K562 (cell line): ENCODE data around the gene DSEL. TPM values are rescaled to one million over a fixed set of nuclear protein-coding genes. Genes with fewer than 3 reads are reported as not detected.
A peak's percentile ranks its signal among the peaks of the same experiment; 100 is the strongest.

Experiments
- ATAC-seq: fragments of 200-7000 bp; cut with Tn5 transposase; 3 replicates; pipeline ENCODE4 v1.9.1; 2020; ENCODE audit warnings: moderate library complexity
- BruUV-seq: library from RNA; stranded (reverse); fragments of 400-500 nt; replicated peaks from 2 replicates; lab custom pipeline; 2021; lab: Mats Ljungman, UMichigan
- CTCF ChIA-PET: fragments of 300-600 bp; formaldehyde crosslinking; extraction: SDS; loops from one replicate; lab custom pipeline; 2021; ENCODE audit warnings: low intra/inter-chr PET ratio; lab: Yijun Ruan, JAX
- POLR2A ChIA-PET: fragments of 300-600, 350-650 bp; sonication (Branson Sonifier 250); formaldehyde crosslinking; extraction: SDS; loops from one replicate; lab custom pipeline; 2021; ENCODE audit warnings: antibody characterized with exemption, inconsistent platforms; lab: Yijun Ruan, JAX
- DNase-seq, 4 experiments: peaks; one replicate each; pipeline versions ENCODE4 v3.0.0 to v3.0.0-alpha.2; 2011 to 2018; ENCODE audit warnings: low spot score in 3 of 4, mixed read lengths in 3 of 4; ENCODE audit errors: extremely low read depth in 1 of 4
- FAIRE-seq: peaks from 2 replicates; lab custom pipeline; 2011; peaks lifted over from hg19 to GRCh38; lab: Jason Lieb, UNC
- H2AFZ ChIP-seq: 2 replicates; pipeline ENCODE4 v1.6.0; 2011; ENCODE audit warnings: low read depth, low read length, control low read depth, inconsistent platforms
- H3K27ac ChIP-seq: fragments of 200-600 bp; 3 replicates; pipeline ENCODE4 v1.8.0; 2011; ENCODE audit warnings: low read depth, mild to moderate bottlenecking, control low read depth, inconsistent platforms, low read length, moderate library complexity, mixed read lengths; ENCODE audit errors: extremely low read depth
- H3K27me3 ChIP-seq, 2 experiments: fragments of 300-600 bp in 1 of 2; 2 replicates in 1 of 2; 3 replicates in 1 of 2; pipeline versions ENCODE4 v1.6.0 to v1.8.0; 2011; ENCODE audit warnings: inconsistent platforms in 2 of 2, low read length in 2 of 2, mild to moderate bottlenecking in 1 of 2, mixed read lengths in 1 of 2, moderate library complexity in 1 of 2; ENCODE audit not compliant: control insufficient read depth in 2 of 2, insufficient read depth in 2 of 2
- H3K36me3 ChIP-seq: fragments of 300-600 bp; 3 replicates; pipeline ENCODE4 v1.8.0; 2011; ENCODE audit warnings: mild to moderate bottlenecking, low read length, inconsistent platforms; ENCODE audit not compliant: control insufficient read depth, insufficient read depth
- H3K4me1 ChIP-seq, 2 experiments: fragments of 200-600 bp in 1 of 2; replicated peaks in 1 of 2; 2 replicates in 1 of 2; 3 replicates in 1 of 2; pipeline versions ENCODE4 v1.5.1 to v1.8.0; 2011; ENCODE audit warnings: inconsistent platforms in 2 of 2, low read length in 2 of 2, mild to moderate bottlenecking in 1 of 2, mixed read lengths in 1 of 2, moderate library complexity in 1 of 2; ENCODE audit not compliant: control insufficient read depth in 2 of 2, insufficient read depth in 2 of 2
- H3K4me2 ChIP-seq: 2 replicates; pipeline ENCODE4 v1.6.1; 2011; ENCODE audit warnings: low read length, control low read depth, inconsistent platforms, mixed read lengths; ENCODE audit not compliant: insufficient read depth
- H3K4me3 ChIP-seq: fragments of 200-600 bp; sonication (generic), shearing (Covaris generic); 2 replicates; pipeline ENCODE4 v1.5.1; 2016; ENCODE audit warnings: control low read depth, inconsistent platforms
- H3K79me2 ChIP-seq: fragments of 200-600 bp; 3 replicates; pipeline ENCODE4 v1.8.0; 2011; ENCODE audit warnings: low read length, inconsistent platforms; ENCODE audit not compliant: control insufficient read depth, insufficient read depth
- H3K9ac ChIP-seq, 2 experiments: 2 replicates each; pipeline versions ENCODE4 v1.6.0 to v1.6.1; 2011; ENCODE audit warnings: low read depth in 2 of 2, low read length in 2 of 2, control low read depth in 1 of 2, inconsistent platforms in 1 of 2, mild to moderate bottlenecking in 1 of 2, mixed read lengths in 1 of 2; ENCODE audit not compliant: insufficient read depth in 1 of 2
- H3K9me1 ChIP-seq: one replicate; pipeline ENCODE4 v1.6.0; 2011; ENCODE audit warnings: inconsistent platforms, mild to moderate bottlenecking, low read length, moderate library complexity; ENCODE audit not compliant: control insufficient read depth, insufficient read depth
- H3K9me3 ChIP-seq: replicated peaks from 2 replicates; pipeline ENCODE4 v1.5.1; 2011; ENCODE audit warnings: low read depth, low read length, inconsistent platforms; ENCODE audit not compliant: control insufficient read depth, insufficient read depth
- H4K20me1 ChIP-seq: replicated peaks from 2 replicates; pipeline ENCODE4 v1.6.1; 2011; ENCODE audit warnings: low read length, inconsistent platforms, mixed read lengths; ENCODE audit not compliant: control insufficient read depth, insufficient read depth
- CHD1 ChIP-seq: fragments of 200-600 bp; sonication (generic); IDR thresholded peaks from one replicate; pipeline ENCODE4 v1.6.1; 2012; ENCODE audit warnings: mild to moderate bottlenecking, moderate library complexity, low read length, inconsistent platforms
- KLF16 ChIP-seq: IDR thresholded peaks from 2 replicates; pipeline ENCODE4 v1.6.1; 2016; ENCODE audit warnings: antibody characterized with exemption
- PHTF2 ChIP-seq: fragments of 250-450 bp; sonication (Bioruptor Pico); IDR thresholded peaks from 2 replicates; pipeline ENCODE4 v1.5.0; 2021; ENCODE audit warnings: mild to moderate bottlenecking
- POLR2AphosphoS5 ChIP-seq: IDR thresholded peaks from 2 replicates; pipeline ENCODE4 v1.6.1; 2011; ENCODE audit warnings: mild to moderate bottlenecking, low read depth, low read length, moderate library complexity; ENCODE audit not compliant: control insufficient read depth, insufficient read depth
- SIN3A ChIP-seq, 2 experiments: fragments of 150-350 bp in 1 of 2; IDR thresholded peaks; 2 replicates each; pipeline ENCODE4 v1.6.1; 2011 to 2016; ENCODE audit warnings: borderline replicate concordance in 2 of 2, low read depth in 2 of 2, low read length in 2 of 2, mild to moderate bottlenecking in 2 of 2, moderate library complexity in 2 of 2; ENCODE audit not compliant: control insufficient read depth in 1 of 2
- U2AF2 ChIP-seq: fragments of 200-400 bp; formaldehyde crosslinking; optimal IDR thresholded peaks from 2 replicates; pipeline ENCODE3; 2017; ENCODE audit warnings: low read depth, mild to moderate bottlenecking, low read length
- ZNF316 ChIP-seq: fragments of 450-650 bp; IDR thresholded peaks from 2 replicates; pipeline ENCODE4 v1.6.1; 2016
- ZNF436 ChIP-seq: fragments of 250-450, 450-650 bp; sonication (Bioruptor Pico); formaldehyde crosslinking; IDR thresholded peaks from 2 replicates; pipeline ENCODE4 v1.7.0; 2020; ENCODE audit warnings: mild to moderate bottlenecking
- WGBS: fragments of 100-300 bp; shearing (Covaris generic); methylation state at CpG from one replicate; pipeline ENCODE4 v1.1.6; 2016; ENCODE audit warnings: low coverage, mixed read lengths; ENCODE audit not compliant: insufficient coverage; ENCODE audit errors: missing lambda C conversion rate; 5-methylcytosine and 5-hydroxymethylcytosine counted together
- in situ Hi-C: fragments of 300-500 bp; cut with MboI; formaldehyde crosslinking; loops from 4 replicates; pipeline ENCODE4 v1.15.0; 2018; ENCODE audit warnings: inconsistent platforms, mixed read lengths
- intact Hi-C: fragments of 100-400 bp; cut with micrococcal nuclease; formaldehyde crosslinking; loops from 2 replicates; pipeline ENCODE4 v1.14.2; 2022
- polyA plus RNA-seq, 8 experiments: library from polyadenylated mRNA; depleted of rRNA in 4 of 8; stranded (reverse) in 5 of 8; unstranded in 3 of 8; fragments of >200 nt; fragmentation: Nextera tagmentation in 2 of 8; fragmentation: Illumina TruSeq in 1 of 8; extraction: Ambion mirVana in 2 of 8; extraction: Trizol in 1 of 8; gene quantifications; 2 replicates each; pipeline versions ENCODE4 v1.2.1 to v1.2.3, GENCODE V29; 2011 to 2014; ENCODE audit warnings: inconsistent platforms in 1 of 8, missing spikeins in 1 of 8
- total RNA-seq, 7 experiments: library from RNA; depleted of rRNA in 6 of 7; stranded (reverse); fragments of >200 nt in 6 of 7; fragmentation: Illumina TruSeq in 2 of 7; extraction: Trizol in 2 of 7; gene quantifications; 2 replicates each; pipeline versions ENCODE4 v1.2.1 to v1.2.3, GENCODE V29; 2011 to 2021; ENCODE audit warnings: low replicate concordance in 1 of 7
- TF ChIP-seq, protein P1 (sequence below): fragments of 250-450 bp; sonication (Bioruptor Pico); IDR thresholded peaks from 2 replicates; pipeline ENCODE4 v1.8.0; 2021; ENCODE audit warnings: mild to moderate bottlenecking, moderate library complexity
- TF ChIP-seq, protein P2 (sequence below), 2 experiments: fragments of 450-650 bp; IDR thresholded peaks; 2 replicates each; pipeline ENCODE4 v1.6.1; 2016
- TF ChIP-seq, protein P3 (sequence below): fragments of 250-450 bp; sonication (Bioruptor Pico); IDR thresholded peaks from 2 replicates; pipeline ENCODE4 v1.4.0; 2020

DSEL gene
- total and polyA plus RNA-seq, 9 of the 15 experiments (the other 6 are each of a cell fraction or from before 2014, with no cell fraction given) = under 0.01 to 0.04 (median 0.01) TPM; not detected in 3

DNA sequence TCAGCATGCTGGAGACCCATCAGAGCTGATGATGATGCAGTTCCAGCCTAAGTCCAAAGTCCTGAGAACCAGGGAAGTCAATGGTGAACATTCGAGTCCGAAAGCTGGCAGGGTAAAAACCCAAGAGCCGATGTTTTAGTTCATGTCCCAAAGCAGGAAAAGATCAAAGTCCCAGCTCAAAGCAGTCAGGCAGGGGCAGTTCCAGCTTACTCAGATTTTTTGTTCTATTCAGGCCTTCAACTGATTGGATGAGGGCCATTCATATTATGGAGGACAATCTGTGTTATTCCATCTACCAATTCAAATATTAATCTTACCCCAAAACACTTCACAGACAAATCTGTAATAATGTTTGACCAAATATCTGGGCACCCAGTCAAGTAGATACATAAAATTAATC, 38.3 kb downstream of the DSEL start (continued):
- TF ChIP-seq KLF16 = no peak

DNA sequence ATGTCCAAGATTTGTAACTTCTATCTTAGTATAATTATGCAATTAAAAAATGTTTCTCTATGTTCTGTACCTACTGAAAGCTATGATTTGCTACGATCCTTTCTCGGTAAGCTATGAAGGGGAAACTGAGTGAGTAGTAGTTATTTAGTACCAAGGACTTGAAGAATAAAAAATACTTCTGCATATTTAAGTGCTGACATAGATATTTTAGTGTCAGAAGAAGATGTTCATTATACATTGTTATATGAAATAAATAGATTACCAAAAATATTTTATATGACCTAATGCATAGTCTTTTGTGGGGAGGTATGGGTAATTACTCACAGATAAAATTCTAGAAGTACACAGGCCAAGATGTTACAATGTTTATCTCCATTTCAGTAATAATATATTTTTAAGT, 39.0 kb downstream of the DSEL start:
- no peaks in the 10 kb centered on the region for H3K79me2 ChIP-seq
- no peak overlapping the region for H3K4me2 ChIP-seq
- H3K9me1 ChIP-seq = no peaks in the 10 kb centered on the region
- H3K9me3 ChIP-seq = no peaks in the 10 kb centered on the region
- no peaks in the 10 kb centered on the region for H3K36me3 ChIP-seq
- intact Hi-C loops = no loop called here
- BruUV-seq = no TSS peak
- H3K27me3 ChIP-seq = no peaks in the 10 kb centered on the region
- H3K4me1 ChIP-seq = no peaks in the 10 kb centered on the region
- DNase-seq = no peak
- H2AFZ ChIP-seq = no peak overlapping the region
- ChIA-PET CTCF (no interaction called here), POLR2A (no interaction called here)
- FAIRE-seq = no peak
- H3K27ac ChIP-seq = no peak overlapping the region
- H3K9ac ChIP-seq = no peak overlapping the region
- H3K4me3 ChIP-seq = no peak overlapping the region
- TF ChIP-seq ZNF436 (CRISPR knock-in tag) (no peak), ZNF316 (0 out of 2 replicates have a peak, but pooled peaks have one; percentile 7), PHTF2 (CRISPR knock-in tag) (no peak)
- WGBS = 0% methylated on average over 2 of the region's 2 CpGs
- in situ Hi-C loops = no loop called here
- no peak for ATAC-seq
- no peaks in the 10 kb centered on the region for H4K20me1 ChIP-seq

DNA sequence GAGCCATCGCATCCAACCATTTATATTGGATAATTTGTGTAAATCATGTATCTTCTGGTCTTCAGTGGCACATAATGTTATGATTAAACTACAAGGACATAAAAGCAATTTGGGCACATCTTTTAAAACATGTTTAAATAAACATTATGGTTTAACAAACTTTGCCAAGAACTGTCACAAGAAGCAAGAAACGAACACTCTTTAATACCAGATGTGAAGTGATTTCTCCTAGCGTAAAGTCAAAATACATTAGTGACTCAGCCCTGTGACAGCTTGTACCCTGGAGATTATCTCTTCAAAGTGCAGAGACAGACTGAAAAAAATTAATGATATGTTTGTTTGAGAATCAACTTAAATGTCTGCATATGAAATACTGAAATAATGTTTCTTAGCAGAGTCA, 39.9 kb downstream of the DSEL start:
- in situ Hi-C loops (no loop called here), intact Hi-C loops (no loop called here)
- DNase-seq (no peak), FAIRE-seq (no peak), ATAC-seq (no peak)
- Histone ChIP-seq H3K27me3 (no peaks in the 10 kb centered on the region), H3K4me2 (no peak overlapping the region), H3K9me3 (no peaks in the 10 kb centered on the region), H2AFZ (no peak overlapping the region), H4K20me1 (no peaks in the 10 kb centered on the region), H3K27ac (no peak overlapping the region), H3K4me1 (no peaks in the 10 kb centered on the region), H3K79me2 (no peaks in the 10 kb centered on the region), H3K9ac (no peak overlapping the region), H3K9me1 (no peaks in the 10 kb centered on the region), H3K36me3 (no peaks in the 10 kb centered on the region), H3K4me3 (no peak overlapping the region)
- WGBS = 3% methylated on average over 2 of the region's 3 CpGs
- no TSS peak for BruUV-seq
- ChIA-PET CTCF (no interaction called here), POLR2A (no interaction called here)
- TF ChIP-seq, protein P1, sequence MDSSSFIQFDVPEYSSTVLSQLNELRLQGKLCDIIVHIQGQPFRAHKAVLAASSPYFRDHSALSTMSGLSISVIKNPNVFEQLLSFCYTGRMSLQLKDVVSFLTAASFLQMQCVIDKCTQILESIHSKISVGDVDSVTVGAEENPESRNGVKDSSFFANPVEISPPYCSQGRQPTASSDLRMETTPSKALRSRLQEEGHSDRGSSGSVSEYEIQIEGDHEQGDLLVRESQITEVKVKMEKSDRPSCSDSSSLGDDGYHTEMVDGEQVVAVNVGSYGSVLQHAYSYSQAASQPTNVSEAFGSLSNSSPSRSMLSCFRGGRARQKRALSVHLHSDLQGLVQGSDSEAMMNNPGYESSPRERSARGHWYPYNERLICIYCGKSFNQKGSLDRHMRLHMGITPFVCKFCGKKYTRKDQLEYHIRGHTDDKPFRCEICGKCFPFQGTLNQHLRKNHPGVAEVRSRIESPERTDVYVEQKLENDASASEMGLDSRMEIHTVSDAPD (CRISPR knock-in tag) = no peak
- TF ChIP-seq SIN3A (IDR thresholded peaks at IDR 0.05; ENCODE audit: borderline replicate concordance in 2 of 2, control insufficient read depth in 1 of 2, low read depth in 2 of 2, low read length in 2 of 2) (no peak), ZNF316 (no peak), POLR2AphosphoS5 (no peak), U2AF2 (no peak), CHD1 (no peak)
- TF ChIP-seq, protein P2, sequence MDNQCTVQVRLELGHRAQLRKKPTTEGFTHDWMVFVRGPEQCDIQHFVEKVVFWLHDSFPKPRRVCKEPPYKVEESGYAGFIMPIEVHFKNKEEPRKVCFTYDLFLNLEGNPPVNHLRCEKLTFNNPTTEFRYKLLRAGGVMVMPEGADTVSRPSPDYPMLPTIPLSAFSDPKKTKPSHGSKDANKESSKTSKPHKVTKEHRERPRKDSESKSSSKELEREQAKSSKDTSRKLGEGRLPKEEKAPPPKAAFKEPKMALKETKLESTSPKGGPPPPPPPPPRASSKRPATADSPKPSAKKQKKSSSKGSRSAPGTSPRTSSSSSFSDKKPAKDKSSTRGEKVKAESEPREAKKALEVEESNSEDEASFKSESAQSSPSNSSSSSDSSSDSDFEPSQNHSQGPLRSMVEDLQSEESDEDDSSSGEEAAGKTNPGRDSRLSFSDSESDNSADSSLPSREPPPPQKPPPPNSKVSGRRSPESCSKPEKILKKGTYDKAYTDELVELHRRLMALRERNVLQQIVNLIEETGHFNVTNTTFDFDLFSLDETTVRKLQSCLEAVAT (IDR thresholded peaks at IDR 0.05) = no peak
- TF ChIP-seq, protein P3, sequence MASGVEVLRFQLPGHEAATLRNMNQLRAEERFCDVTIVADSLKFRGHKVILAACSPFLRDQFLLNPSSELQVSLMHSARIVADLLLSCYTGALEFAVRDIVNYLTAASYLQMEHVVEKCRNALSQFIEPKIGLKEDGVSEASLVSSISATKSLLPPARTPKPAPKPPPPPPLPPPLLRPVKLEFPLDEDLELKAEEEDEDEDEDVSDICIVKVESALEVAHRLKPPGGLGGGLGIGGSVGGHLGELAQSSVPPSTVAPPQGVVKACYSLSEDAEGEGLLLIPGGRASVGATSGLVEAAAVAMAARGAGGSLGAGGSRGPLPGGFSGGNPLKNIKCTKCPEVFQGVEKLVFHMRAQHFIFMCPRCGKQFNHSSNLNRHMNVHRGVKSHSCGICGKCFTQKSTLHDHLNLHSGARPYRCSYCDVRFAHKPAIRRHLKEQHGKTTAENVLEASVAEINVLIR (CRISPR knock-in tag) = no peak
